Measurements from ENCODE around the gene CTNNAL1.

DNA sequence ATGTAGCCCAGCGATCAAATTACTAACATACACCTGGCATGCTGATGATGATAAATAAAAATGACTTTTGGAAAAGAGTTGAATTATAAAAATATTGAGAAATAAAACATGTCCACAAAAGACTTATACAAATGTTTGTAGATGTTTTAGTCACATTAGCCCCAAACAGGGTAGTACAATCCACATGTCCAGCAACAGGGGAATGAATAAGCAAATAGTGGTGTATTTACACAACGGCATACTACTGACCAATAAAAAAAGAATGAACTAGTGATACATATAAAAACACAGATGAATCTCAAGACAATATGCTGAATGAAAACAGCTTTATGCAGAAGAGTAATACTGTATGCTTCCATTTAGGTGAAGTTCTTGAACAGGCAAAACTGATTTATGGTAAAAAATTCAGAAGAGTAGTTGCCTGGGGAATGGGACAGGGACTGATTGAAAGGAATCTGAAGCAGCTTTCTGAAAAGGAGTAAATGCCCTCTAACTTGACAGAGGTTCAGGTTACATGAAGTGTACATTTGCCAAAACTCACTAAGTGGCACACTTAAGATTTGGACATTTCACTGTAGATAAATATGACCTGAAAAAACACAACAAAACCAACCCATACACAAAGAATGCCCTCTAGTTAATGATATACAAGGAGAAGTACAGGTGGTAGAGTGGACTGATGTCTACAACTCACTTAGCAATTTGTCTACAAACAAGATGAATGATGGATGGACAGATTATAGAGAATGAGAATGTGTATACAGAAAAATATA, 115.8 kb downstream of the CTNNAL1 start:
- no peak for TF ChIP-seq CTCF (IDR thresholded peaks at IDR 0.05; ENCODE audit: control extremely low read depth in 1 of 3, insufficient read depth in 1 of 3, low read depth in 1 of 3, low read length in 3 of 3)
- TF ChIP-seq POLR2A (IDR thresholded peaks at IDR 0.05; ENCODE audit: control extremely low read depth in 1 of 2, low read depth in 2 of 2, low read length in 2 of 2): no peak
- TF ChIP-seq HDAC2 (IDR thresholded peaks at IDR 0.05; ENCODE audit: borderline replicate concordance in 1 of 2, low read depth in 2 of 2, low read length in 2 of 2): no peak
- no peak for TF ChIP-seq YY1 (IDR thresholded peaks at IDR 0.05; ENCODE audit: low read depth, low read length)
- no peak for TF ChIP-seq SRF (IDR thresholded peaks at IDR 0.05; ENCODE audit: low read depth, low read length)
